OCI-LY7 (cell line): ENCODE measurements around the gene MIEF2.

ENCODE experiments used
- EZH2phosphoT487 ChIP-seq: fragments of 200-600 bp; sonication (generic); IDR thresholded peaks from 2 replicates; pipeline ENCODE4 v1.6.1; 2018; ENCODE audit warnings: low read depth, borderline replicate concordance, mild to moderate bottlenecking, mixed run types, antibody characterized with exemption, low read length, moderate library complexity, mixed read lengths
- TF ChIP-seq, protein P1 (sequence below): fragments of 200-600 bp; sonication (generic); conservative IDR thresholded peaks from 2 replicates; pipeline ENCODE4 v1.5.1; 2014; ENCODE audit warnings: mild to moderate bottlenecking, antibody characterized with exemption, low read length, moderate library complexity, mixed read lengths

DNA sequence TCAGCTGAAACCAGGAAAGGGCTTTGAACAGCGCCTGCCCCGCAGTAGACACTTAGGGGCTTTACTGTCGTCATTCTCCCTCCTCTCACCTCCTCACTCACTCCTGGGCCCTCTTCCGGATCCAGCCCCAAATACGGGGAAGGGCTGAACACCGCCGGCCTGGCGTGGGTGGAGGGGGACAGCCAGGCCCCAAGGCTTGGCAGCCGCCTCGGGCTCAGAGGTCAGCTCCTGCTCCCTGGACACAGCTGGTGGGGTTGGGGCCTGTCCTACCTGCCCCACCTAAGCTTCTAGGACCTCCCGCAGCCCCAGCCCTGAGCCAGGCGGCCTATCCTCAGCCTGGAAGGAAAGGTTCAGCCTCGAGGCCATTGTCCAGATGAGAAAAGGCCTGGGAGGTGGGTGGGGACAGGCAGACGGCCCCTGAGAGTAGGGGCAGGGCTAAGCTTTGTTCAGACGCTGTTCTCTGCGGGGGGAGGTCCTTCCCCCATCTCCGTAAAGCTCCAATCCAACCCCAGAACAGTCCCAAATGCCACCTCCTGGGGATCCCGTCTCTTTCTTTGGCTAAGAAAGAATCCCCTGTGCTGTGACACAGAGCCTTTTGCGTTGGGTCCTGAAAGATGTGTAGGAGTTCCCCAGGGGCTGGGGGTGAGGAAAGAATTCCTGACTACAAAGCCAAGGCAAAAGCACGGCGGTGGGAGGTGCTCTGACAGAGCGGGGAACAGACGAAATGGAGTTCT, 35.9 kb upstream of the MIEF2 start:
- TF ChIP-seq, protein P1, sequence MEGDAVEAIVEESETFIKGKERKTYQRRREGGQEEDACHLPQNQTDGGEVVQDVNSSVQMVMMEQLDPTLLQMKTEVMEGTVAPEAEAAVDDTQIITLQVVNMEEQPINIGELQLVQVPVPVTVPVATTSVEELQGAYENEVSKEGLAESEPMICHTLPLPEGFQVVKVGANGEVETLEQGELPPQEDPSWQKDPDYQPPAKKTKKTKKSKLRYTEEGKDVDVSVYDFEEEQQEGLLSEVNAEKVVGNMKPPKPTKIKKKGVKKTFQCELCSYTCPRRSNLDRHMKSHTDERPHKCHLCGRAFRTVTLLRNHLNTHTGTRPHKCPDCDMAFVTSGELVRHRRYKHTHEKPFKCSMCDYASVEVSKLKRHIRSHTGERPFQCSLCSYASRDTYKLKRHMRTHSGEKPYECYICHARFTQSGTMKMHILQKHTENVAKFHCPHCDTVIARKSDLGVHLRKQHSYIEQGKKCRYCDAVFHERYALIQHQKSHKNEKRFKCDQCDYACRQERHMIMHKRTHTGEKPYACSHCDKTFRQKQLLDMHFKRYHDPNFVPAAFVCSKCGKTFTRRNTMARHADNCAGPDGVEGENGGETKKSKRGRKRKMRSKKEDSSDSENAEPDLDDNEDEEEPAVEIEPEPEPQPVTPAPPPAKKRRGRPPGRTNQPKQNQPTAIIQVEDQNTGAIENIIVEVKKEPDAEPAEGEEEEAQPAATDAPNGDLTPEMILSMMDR: no peak
- no peak for TF ChIP-seq EZH2phosphoT487
